ENCODE data around the gene SLC6A17. TPM values are rescaled to one million over a fixed set of nuclear protein-coding genes. Genes with fewer than 3 reads are reported as not detected.

Gene SLC6A17
- total RNA-seq, 1 donor from 2014 or later, result 13.9 TPM

- no peak for DNase-seq
Measured at GRCh38 chr1:110135666-110136065, 14.6 kb upstream of the SLC6A17 start.

DNA sequence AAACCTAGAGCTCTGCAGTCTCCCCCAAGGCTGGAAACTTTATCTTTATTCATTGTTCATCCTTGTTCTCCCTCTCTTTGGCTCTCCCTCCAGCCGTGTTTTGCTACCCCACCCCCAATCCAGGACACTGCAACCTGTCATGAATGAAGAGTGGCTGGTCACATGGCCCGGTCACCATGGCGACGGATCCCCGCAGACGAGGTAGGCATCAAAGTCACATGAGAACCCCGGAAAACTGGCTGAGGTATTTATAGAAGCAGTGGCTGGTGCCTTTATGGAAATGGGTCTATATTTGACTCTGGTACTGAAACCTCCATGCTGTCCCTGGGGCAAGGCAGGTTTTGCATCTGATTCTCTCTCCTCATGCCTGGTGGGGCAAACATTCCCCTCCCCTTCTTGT, 13.4 kb upstream of the SLC6A17 start:
- peak; percentile 79 for DNase-seq

GRCh38 chr1:110138956-110139355, 11.3 kb upstream of the SLC6A17 start:
- no peak for DNase-seq

- no peak for DNase-seq
Measured at GRCh38 chr1:110144366-110144765, 5.9 kb upstream of the SLC6A17 start.

DNA sequence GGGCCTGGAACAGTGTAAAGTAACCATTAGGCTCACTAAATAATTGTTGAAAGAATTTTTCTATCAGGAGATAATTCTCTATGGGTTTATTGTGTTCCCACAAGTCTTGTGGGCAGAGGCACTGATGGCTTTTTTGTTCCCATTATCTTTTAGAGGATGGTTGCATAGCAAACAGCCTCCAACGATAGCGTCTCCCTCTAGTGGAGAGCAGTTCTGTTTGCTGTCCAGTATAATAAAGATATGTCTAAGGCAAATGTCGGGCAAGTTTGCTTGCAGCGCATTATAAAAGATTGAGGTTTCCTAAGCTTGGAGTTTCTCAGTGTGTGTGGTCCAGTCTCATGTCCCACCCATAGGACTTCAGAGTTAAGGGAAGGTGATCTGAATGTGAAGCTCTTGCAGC, 1.3 kb upstream of the SLC6A17 start:
- DNase-seq, result no peak

DNA sequence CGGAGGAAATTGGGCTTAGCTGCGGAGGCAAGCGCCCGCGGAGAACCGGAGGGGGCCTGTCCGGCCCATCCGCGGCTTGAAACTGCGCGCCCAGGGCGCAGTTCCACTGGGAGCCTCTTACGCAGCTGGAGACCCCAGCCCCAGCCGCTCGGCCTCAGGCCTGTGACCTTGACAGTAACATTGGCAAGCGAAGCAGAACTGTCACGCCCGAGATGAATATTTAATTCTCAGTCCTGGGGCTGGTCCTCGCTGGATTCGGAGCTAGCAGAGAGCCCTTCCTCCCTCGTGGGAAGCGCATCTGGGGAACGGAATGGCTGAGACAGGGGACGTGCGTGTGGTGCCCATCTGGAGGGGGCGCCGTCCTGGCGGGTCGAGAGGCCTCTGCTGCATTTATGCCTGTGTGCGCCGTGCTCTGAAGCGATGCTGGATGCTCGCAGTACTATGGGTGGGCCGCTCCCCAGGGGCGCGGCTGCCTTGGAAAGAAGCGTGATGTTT, 928 bp downstream of the SLC6A17 start:
- DNase-seq, result no peak

- peak; percentile 67 for DNase-seq
Measured at GRCh38 chr1:110152133-110152785, 2.0 kb downstream of the SLC6A17 start.

- DNase-seq, result no peak
Measured at GRCh38 chr1:110153407-110153950, 3.2 kb downstream of the SLC6A17 start.

DNA sequence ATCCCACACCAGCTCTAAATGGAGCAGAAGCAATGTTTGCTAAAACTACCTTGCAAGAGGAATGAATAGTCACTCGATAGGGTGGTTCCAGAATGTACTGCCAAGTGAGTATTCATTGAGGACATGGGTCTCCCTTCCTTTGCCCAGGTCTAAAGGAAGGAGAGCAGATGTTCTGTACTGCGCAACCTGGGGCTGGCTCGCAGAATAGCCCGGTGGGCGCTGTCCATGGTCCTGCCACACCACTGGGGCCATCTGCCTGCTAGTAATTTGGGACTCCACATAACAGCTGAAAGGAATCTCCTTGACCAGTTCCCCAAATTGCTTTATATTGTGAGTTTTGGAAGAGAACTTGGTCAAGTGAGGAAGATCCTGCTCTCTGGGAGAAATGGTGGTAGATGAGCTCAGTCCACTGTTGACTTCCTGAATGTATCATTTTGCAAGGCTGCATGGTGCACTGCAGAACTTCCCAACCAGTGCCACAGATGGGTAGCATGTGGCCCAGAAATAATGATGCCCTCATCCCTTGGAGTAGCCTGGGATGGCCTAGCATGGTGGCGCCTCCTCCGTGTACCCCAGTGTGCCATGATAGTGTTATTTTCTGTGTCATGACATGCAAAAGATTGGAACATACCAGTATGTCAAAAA, 5.7 kb downstream of the SLC6A17 start:
- no peak for DNase-seq

GRCh38 chr1:110158261-110158660, 8.0 kb downstream of the SLC6A17 start:
- no peak for DNase-seq

GRCh38 chr1:110159168-110159567, 8.9 kb downstream of the SLC6A17 start:
- no peak for DNase-seq

GRCh38 chr1:110160538-110161100, 10.3 kb downstream of the SLC6A17 start:
- no peak for DNase-seq

GRCh38 chr1:110161165-110161564, 10.9 kb downstream of the SLC6A17 start:
- DNase-seq, result no peak

GRCh38 chr1:110161849-110162248, 11.6 kb downstream of the SLC6A17 start:
- peak; percentile 50 for DNase-seq

DNA sequence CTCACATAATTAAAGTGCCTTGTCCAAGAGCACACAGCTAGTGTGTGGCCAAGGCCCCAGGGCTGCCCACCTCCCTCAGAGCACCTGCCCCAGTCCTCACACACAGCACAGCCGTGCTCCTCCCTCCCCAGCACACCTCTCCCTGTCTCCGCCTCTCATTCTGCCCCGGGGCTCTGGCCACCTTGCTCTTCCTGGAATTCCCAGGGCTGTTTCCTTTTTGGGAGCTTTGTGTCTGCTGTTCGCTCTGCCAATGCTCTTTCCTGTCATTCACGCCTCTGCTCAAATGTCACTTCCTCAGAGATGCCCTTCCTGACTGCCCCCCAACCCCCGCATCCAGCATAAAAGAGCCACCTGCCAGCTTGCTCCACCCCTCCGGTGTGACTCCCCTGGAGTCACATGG, 13.3 kb downstream of the SLC6A17 start:
- no peak for DNase-seq

- DNase-seq, result no peak
Measured at GRCh38 chr1:110164725-110165350, 14.5 kb downstream of the SLC6A17 start.

DNA sequence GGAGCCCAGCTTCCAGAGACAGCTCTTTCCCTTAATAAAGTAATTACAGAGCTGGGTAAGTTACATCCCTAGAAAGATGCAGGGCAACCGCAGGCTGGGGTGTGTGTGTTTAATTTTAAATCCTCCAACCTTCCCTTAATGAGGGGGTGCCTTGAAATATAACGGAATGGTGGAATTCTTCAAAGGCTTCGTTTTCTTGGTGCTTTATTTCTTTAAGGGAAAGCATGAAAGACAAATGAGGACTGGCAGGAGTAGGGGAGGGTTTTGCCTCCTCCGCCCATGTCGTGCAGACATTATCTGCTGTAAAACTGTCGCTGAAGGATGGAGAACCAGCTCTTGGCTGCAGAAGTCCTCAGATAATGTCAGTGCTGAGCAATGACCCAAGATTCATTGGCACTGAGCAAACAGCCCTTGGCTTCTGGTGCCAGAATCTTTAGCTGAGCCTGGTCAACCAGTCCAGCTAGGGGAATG, 15.5 kb downstream of the SLC6A17 start:
- no peak for DNase-seq

DNA sequence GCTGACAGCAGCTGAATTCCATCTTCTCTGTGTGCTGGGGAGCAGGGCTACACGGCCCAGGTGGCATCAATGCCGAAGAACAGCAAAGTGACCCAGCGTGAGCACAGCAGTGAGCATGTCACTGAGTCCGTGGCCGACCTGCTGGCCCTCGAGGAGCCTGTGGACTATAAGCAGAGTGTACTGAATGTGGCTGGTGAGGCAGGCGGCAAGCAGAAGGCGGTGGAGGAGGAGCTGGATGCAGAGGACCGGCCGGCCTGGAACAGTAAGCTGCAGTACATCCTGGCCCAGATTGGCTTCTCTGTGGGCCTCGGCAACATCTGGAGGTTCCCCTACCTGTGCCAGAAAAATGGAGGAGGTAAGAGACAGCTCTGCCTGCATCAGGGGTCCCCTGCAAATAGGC, 16.6 kb downstream of the SLC6A17 start:
- DNase-seq, result no peak

GRCh38 chr1:110170766-110171733, 20.8 kb downstream of the SLC6A17 start:
- DNase-seq, result no peak

GRCh38 chr1:110172001-110172400, 21.7 kb downstream of the SLC6A17 start:
- no peak for DNase-seq

DNA sequence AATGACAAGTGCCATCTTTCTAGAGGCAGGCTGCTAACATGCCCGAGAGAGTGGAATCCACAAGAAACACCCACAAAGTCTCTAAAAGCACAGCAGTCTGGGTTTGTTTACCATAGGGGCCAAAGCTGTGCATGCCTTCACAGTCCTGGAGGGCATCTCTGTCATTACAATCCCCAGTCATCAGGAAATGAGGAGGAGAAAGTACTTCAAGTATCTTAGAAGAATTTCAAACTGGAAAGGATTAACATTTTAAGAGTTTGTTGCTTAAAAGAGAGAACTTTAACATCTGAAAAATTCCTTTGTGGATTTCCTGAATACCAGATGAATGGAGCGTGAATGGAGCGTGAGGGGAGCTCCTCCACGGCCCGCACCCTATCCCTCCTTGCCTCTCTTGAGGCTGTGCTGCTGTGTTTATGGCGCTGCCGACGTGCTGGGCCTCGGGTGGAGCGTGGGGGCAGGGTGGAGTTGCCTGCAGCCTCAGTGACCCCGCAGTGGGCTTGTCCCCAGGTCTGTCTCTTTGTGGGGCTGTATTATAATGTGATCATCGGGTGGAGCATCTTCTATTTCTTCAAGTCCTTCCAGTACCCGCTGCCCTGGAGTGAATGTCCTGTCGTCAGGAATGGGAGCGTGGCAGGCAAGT, 23.3 kb downstream of the SLC6A17 start:
- no peak for DNase-seq

Measured in occipital lobe (tissue), 2 donors.